Peyer's patch (tissue), 4 donors: ENCODE measurements around the gene IMMP2L.

ENCODE experiments used
- POLR2A ChIP-seq, 2 donors: fragments of 450-650 bp; IDR thresholded peaks; one replicate each; pipeline ENCODE4 v1.5.1; 2017; ENCODE audit warnings: antibody characterized with exemption in 2 of 2, mild to moderate bottlenecking in 2 of 2, moderate library complexity in 2 of 2
- TF ChIP-seq, protein P1 (sequence below), 6 experiments: fragments of 450-650 bp in 4 of 6; fragments of 200-600 bp in 2 of 6; sonication (generic) in 1 of 6; IDR thresholded peaks; one replicate each; pipeline ENCODE4 v1.5.1; 2017 to 2019; ENCODE audit warnings: antibody characterized with exemption in 6 of 6, mild to moderate bottlenecking in 3 of 6, moderate library complexity in 1 of 6

DNA sequence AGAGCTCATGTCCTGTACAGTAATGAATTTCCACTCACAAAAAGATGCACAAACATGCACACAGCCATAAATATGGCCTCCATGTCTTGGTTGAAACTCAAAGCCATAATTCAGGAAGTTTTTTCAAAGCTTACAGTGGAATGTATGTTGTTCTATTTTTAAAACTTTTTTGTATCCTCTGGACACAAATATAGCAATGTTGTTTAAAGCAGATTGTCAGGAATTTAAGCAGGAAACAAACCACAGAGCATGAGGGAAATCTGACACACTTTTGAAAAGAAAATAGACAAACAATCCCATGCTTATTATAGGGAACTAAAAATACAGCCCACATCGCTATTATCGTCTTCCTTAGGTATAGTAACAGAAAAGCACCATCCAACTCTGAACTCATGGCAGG, 449.9 kb downstream of the IMMP2L start:
- TF ChIP-seq, protein P1, sequence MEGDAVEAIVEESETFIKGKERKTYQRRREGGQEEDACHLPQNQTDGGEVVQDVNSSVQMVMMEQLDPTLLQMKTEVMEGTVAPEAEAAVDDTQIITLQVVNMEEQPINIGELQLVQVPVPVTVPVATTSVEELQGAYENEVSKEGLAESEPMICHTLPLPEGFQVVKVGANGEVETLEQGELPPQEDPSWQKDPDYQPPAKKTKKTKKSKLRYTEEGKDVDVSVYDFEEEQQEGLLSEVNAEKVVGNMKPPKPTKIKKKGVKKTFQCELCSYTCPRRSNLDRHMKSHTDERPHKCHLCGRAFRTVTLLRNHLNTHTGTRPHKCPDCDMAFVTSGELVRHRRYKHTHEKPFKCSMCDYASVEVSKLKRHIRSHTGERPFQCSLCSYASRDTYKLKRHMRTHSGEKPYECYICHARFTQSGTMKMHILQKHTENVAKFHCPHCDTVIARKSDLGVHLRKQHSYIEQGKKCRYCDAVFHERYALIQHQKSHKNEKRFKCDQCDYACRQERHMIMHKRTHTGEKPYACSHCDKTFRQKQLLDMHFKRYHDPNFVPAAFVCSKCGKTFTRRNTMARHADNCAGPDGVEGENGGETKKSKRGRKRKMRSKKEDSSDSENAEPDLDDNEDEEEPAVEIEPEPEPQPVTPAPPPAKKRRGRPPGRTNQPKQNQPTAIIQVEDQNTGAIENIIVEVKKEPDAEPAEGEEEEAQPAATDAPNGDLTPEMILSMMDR (IDR thresholded peaks at IDR 0.05) = no peak
- TF ChIP-seq POLR2A (IDR thresholded peaks at IDR 0.05) = no peak
